Measurements from ENCODE around the gene INSYN2B.

The INSYN2B gene

DNA sequence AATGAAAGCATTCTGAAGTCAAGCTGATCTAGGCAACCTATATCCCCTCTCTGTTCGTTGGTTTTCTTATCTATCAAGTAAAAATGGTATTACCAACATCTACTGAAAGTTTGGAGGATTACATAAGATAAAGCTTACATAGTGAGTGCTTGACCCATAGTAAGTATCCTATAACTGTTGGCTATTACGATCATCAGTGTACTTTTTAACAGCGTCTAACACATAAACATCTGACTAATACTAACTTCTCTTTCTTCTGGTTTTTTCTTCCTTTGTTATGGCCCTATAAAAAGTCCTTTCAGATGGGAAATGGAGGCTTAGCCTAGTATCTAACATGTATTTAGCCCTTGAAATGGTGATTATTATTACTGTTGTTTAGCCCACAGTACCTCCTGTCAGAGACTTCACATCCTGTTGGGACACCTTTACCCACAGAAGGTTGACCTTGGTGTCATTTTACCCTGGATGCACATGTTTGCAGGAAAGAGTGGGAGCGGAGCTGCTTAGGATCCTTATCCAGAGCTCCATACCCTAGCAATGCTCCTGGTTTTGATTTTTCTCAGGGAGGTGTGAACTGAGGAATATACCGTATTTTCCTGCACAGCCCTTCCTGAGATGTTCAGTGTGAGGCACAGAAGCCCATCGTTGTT, 6.0 kb downstream of the INSYN2B start:
- DNase-seq (ENCODE audit: extremely low read depth, low read depth) = no peak
- TF ChIP-seq, protein P1, sequence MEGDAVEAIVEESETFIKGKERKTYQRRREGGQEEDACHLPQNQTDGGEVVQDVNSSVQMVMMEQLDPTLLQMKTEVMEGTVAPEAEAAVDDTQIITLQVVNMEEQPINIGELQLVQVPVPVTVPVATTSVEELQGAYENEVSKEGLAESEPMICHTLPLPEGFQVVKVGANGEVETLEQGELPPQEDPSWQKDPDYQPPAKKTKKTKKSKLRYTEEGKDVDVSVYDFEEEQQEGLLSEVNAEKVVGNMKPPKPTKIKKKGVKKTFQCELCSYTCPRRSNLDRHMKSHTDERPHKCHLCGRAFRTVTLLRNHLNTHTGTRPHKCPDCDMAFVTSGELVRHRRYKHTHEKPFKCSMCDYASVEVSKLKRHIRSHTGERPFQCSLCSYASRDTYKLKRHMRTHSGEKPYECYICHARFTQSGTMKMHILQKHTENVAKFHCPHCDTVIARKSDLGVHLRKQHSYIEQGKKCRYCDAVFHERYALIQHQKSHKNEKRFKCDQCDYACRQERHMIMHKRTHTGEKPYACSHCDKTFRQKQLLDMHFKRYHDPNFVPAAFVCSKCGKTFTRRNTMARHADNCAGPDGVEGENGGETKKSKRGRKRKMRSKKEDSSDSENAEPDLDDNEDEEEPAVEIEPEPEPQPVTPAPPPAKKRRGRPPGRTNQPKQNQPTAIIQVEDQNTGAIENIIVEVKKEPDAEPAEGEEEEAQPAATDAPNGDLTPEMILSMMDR (IDR thresholded peaks at IDR 0.05; ENCODE audit: low read depth, low read length) = no peak

DNA sequence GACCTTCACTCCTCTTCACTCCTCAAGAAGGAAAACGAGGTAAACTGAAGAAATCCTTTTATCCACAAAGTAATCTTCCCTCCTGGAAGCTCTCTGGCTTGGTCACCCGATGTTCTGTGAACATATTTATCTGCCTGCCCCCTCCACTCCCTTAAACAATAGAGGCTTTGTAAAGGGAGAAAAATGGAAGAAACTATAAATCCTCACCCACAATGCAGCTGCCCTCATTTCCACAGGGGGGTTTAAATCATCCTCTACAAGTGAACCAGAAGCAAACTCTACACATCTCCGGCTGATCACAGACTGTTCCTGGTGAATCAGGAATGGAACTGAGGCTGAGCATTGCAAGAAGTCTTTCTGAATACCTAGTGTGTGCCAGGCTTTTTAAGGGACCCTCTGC, 7.2 kb downstream of the INSYN2B start:
- DNase-seq (ENCODE audit: extremely low read depth, low read depth) = no peak
- TF ChIP-seq, protein P1 (IDR thresholded peaks at IDR 0.05; ENCODE audit: low read depth, low read length) = no peak

DNA sequence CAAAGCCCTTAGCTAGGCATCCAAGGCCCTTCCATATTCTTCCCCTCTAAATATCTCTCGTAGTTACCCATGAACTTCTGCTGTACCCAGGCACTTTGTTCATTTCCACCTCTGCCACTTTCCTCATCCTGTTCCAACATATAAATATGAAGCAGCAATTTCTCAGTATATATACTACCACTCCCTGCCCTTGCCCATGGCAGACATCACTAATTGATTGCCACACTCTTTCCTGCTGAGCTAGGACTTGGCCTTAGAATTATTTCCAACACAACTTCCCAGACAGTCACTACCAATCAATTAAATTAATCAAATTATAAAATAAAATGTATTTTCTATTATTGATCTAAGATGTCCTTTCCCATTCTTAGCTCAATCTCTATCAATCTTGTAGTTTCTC, 8.5 kb downstream of the INSYN2B start:
- TF ChIP-seq, protein P1 (IDR thresholded peaks at IDR 0.05; ENCODE audit: low read depth, low read length) = no peak
- no peak for DNase-seq (ENCODE audit: extremely low read depth, low read depth)

DNA sequence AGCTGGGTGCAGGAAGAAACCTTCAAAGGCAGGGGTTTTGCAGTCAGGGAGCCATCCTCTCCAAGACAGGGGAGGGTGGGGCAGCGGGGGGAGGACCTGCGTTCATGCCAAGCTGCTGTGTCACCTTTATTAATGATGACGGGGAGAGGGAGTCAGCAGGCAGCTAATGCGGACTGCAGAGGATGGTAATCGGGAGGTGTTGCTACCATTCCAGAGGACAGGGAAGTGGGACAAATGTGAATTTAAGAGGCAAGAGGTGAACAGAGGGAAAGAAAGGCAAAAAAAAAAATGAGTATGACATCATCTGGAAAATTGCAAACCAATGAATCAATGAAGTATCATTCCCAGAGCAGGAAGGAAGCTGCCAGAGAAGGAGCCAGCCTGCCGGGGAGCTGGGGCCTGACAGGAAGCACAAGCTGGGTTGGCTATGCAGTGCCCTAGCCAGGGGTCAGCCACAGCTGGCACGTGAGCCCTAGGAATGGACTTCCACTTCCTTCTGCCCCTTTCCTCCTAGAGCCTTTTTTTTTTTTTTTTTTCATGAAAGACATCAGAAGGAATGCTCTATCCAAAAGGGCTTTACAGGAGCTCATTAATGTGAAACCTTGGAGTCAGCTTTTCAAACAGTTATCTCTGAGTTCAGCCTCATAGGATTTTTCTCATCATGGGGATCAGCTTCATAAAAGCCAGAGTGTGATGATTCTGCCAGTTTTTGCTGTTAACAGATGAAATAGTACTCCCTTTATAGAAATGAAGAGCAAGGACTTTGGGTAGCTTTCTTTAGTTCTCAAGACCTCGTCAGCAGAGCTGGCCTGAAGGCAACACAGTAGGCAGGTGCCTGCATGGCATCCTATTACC, 9.2 kb downstream of the INSYN2B start:
- peak; percentile 28 for DNase-seq (ENCODE audit: extremely low read depth, low read depth)
- TF ChIP-seq, protein P1 (IDR thresholded peaks at IDR 0.05; ENCODE audit: low read depth, low read length) = no peak

DNA sequence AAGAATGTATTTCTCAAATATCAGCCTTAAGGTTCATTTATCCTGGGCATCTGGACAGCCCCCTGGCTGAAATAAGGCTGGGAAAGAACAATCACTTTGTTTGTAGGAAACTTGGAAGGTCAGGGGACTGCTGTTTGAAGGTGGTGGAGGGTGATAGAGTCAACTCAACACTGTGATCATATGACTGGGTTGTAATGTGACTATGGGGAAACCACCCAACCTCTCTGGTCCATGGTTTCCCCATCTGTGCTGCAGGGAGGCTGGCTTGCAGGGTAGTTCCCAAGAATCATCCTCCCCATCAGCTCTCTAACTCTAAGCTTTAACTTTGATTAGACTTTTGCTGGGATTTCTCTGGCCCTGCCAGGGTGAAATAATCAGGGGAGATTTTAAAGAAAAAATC, 10.0 kb downstream of the INSYN2B start:
- DNase-seq (ENCODE audit: extremely low read depth, low read depth) = no peak
- TF ChIP-seq, protein P1 (IDR thresholded peaks at IDR 0.05; ENCODE audit: low read depth, low read length) = no peak

DNA sequence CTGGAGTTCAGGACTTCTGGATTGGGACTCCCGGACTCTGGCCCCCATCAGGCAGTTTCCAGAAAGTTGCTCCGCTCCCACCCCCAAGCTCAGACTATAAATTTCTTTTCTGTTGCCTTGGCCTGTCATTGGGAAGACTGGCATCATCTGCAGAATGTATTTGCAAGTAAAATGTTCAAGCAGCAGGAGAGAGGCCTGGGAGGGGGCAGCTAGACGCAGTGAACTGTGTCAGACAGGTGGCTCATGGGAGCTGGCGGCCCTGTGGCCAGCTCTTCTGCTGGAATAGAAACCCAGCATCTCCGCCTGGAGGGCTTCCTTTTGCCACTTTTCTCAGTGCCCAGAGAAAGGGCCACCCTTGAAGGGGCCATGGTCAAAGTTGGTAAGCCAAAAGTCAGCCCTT, 16.0 kb downstream of the INSYN2B start:
- TF ChIP-seq, protein P1 (IDR thresholded peaks at IDR 0.05; ENCODE audit: low read depth, low read length) = no peak
- no peak for DNase-seq (ENCODE audit: extremely low read depth, low read depth)

DNA sequence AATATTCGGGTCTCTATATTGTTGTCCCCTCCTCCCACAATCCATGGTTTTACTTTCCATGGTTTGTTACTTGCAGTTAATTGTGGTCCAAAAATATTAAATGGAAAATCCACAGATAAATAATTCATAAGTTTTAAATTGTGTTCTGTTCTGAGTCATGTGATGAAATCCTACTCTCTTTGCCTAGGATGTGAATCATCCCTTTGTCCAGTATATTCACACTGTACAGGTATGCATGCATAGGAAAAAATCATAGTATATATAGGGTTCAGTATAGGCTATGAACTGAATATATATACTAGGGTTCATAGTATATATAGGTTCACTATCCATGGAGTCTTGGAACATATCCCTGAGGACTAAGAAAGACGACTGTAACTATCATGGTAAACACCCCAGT, 19.6 kb downstream of the INSYN2B start:
- DNase-seq (ENCODE audit: extremely low read depth, low read depth) = no peak
- TF ChIP-seq, protein P1 (IDR thresholded peaks at IDR 0.05; ENCODE audit: low read depth, low read length) = no peak
